ENCODE results near the gene CLHC1. TPM values are rescaled to one million over a fixed set of nuclear protein-coding genes. Genes with fewer than 3 reads are reported as not detected.
"Not testable (repeated sequence)": the region's sequence is repeated elsewhere in the genome, so short reads cannot be mapped to it uniquely, and the experiment has no call there.

The CLHC1 gene
- total and polyA plus RNA-seq, 10 of the 15 experiments (the other 5 are each of a cell fraction or from before 2014, with no cell fraction given) = 2.6 to 6.8 (median 4.7) TPM

DNA sequence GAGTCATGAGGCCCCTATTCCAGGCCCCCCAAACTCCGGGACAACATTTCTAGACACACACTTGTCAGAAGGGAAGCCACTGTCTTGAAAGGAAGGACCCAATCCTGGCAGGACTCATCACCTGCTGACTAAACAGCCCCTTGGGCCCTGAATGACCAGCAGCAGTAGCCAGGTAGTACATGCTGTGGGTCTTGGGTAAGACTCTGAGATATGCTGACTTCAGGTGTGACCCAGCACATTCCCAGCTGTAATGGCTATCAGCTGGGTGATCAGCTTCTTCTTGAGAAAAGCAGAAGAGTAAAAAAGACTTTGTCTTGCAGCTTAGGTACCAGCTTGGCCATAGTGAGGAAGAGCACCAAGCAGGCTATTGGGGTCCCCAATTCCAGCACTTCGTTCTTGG is 35.6 kb downstream of the CLHC1 start:
- ChIA-PET SMC1A (ENCODE audit: uncharacterized antibody, unreplicated experiment) (no interaction called here), CTCF (no interaction called here), RAD21 (ENCODE audit: unreplicated experiment) (no interaction called here), POLR2A (no interaction called here)
- Histone ChIP-seq H3K9me3 (replicated peaks; ENCODE audit: control insufficient read depth, insufficient read depth, low read length) (no peaks in the 10 kb centered on the region), H3K9ac (ENCODE audit: control insufficient read depth, insufficient read depth, low read length) (no peak overlapping the region), H3K4me3 (no peak overlapping the region), H4K20me1 (ENCODE audit: control insufficient read depth, insufficient read depth) (no peaks in the 10 kb centered on the region), H3K4me1 (ENCODE audit: control insufficient read depth, insufficient read depth, low read length) (no peaks in the 10 kb centered on the region), H2AFZ (ENCODE audit: control insufficient read depth, low read depth, low read length) (no peak overlapping the region), H3K36me3 (ENCODE audit: control insufficient read depth in 2 of 2, insufficient read depth in 2 of 2, low read length in 1 of 2) (no peaks in the 10 kb centered on the region), H3K27ac (ENCODE audit: control insufficient read depth, insufficient read depth) (no peak overlapping the region), H3K79me2 (ENCODE audit: control insufficient read depth, insufficient read depth, low read length) (no peaks in the 10 kb centered on the region), H3K4me2 (ENCODE audit: control insufficient read depth, insufficient read depth) (no peak overlapping the region), H3K27me3 (replicated peaks in 1 of 2; ENCODE audit: control insufficient read depth in 2 of 2, insufficient read depth in 2 of 2, low read length in 1 of 2) (no peaks in the 10 kb centered on the region)
- no peak for TF ChIP-seq SIN3A (IDR thresholded peaks at IDR 0.05; ENCODE audit: low read depth, low read length)
- no peak for TF ChIP-seq RELA (IDR thresholded peaks at IDR 0.05; ENCODE audit: borderline replicate concordance, partially characterized antibody)
- FAIRE-seq = no peak
- BruUV-seq (replicated peaks) = no TSS peak
- 91% methylated on average over 2 of the region's 2 CpGs for WGBS (ENCODE audit: insufficient coverage, insufficient replicate concordance, low lambda C conversion rate, missing lambda C conversion rate)
- no peak for ATAC-seq
- no peak for DNase-seq (ENCODE audit: low read depth, low spot score)
- intact Hi-C loops (cut with micrococcal nuclease; ENCODE audit: unreplicated experiment) = no loop called here
- in situ Hi-C loops (cut with MboI) = no loop called here

DNA sequence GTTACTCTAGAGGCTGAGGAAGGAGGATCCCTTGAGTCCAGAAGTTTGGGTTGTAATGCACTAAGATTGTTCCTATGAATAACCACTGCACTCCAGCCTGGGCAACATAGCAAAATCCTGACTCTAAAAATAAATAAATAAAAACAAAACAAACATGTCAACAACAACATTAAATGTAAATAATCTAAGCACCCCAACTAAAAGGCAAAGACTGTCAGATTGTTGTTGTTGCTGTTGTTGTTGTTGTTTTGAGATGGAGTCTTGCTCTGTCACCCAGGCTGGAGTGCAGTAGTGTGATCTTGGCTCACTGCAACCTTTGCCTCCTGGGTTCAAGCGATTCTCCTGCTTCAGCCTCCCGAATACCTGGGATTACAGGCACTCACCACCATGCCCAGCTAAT is 40.2 kb downstream of the CLHC1 start:
- BruUV-seq (replicated peaks); H3K9ac ChIP-seq (ENCODE audit: control insufficient read depth, insufficient read depth, low read length); H3K4me2 ChIP-seq (ENCODE audit: control insufficient read depth, insufficient read depth); H3K36me3 ChIP-seq (ENCODE audit: control insufficient read depth in 2 of 2, insufficient read depth in 2 of 2, low read length in 1 of 2); H4K20me1 ChIP-seq (ENCODE audit: control insufficient read depth, insufficient read depth); H2AFZ ChIP-seq (ENCODE audit: control insufficient read depth, low read depth, low read length); ATAC-seq; FAIRE-seq; SMC1A ChIA-PET (ENCODE audit: uncharacterized antibody, unreplicated experiment); H3K27me3 ChIP-seq (replicated peaks in 1 of 2; ENCODE audit: control insufficient read depth in 2 of 2, insufficient read depth in 2 of 2, low read length in 1 of 2); RAD21 ChIA-PET (ENCODE audit: unreplicated experiment); DNase-seq (ENCODE audit: low read depth, low spot score); H3K4me1 ChIP-seq (ENCODE audit: control insufficient read depth, insufficient read depth, low read length); in situ Hi-C loops (cut with MboI); H3K27ac ChIP-seq (ENCODE audit: control insufficient read depth, insufficient read depth); intact Hi-C loops (cut with micrococcal nuclease; ENCODE audit: unreplicated experiment); H3K4me3 ChIP-seq; H3K9me3 ChIP-seq (replicated peaks; ENCODE audit: control insufficient read depth, insufficient read depth, low read length); POLR2A ChIA-PET; H3K79me2 ChIP-seq (ENCODE audit: control insufficient read depth, insufficient read depth, low read length): not testable (repeated sequence)
- CTCF ChIA-PET = interaction anchor here (1.6 kb wide), 1 partner anchor 15 kb away, joined by 4 read pairs; no protein-coding TSS in a partner anchor
- 97% methylated on average over 2 of the region's 2 CpGs for WGBS (ENCODE audit: insufficient coverage, insufficient replicate concordance, low lambda C conversion rate, missing lambda C conversion rate)

DNA sequence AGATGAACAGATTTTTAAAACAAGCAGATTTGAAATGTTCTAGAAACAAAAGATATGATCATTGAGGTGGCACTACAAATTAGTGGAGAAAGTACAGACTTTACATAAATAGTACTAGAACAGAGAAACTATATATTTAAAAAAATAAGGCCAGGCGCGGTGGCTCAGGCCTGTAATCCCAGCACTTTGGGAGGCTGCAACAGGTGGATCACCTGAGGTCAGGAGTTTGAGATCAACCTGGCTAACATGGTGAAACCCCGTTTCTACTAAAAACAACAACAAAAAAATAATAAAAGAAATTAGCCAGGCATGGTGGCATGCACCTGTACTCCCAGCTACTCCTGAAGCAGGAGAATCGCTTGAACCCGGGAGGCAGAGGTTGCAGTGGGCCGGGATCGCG is 45.3 kb downstream of the CLHC1 start:
- POLR2A ChIA-PET; H4K20me1 ChIP-seq (ENCODE audit: control insufficient read depth, insufficient read depth); in situ Hi-C loops (cut with MboI); H2AFZ ChIP-seq (ENCODE audit: control insufficient read depth, low read depth, low read length); BruUV-seq (replicated peaks); H3K36me3 ChIP-seq (ENCODE audit: control insufficient read depth in 2 of 2, insufficient read depth in 2 of 2, low read length in 1 of 2); H3K27me3 ChIP-seq (replicated peaks in 1 of 2; ENCODE audit: control insufficient read depth in 2 of 2, insufficient read depth in 2 of 2, low read length in 1 of 2); H3K27ac ChIP-seq (ENCODE audit: control insufficient read depth, insufficient read depth); DNase-seq (ENCODE audit: low read depth, low spot score); H3K9me3 ChIP-seq (replicated peaks; ENCODE audit: control insufficient read depth, insufficient read depth, low read length); H3K4me1 ChIP-seq (ENCODE audit: control insufficient read depth, insufficient read depth, low read length); intact Hi-C loops (cut with micrococcal nuclease; ENCODE audit: unreplicated experiment); ATAC-seq; H3K9ac ChIP-seq (ENCODE audit: control insufficient read depth, insufficient read depth, low read length); H3K4me2 ChIP-seq (ENCODE audit: control insufficient read depth, insufficient read depth); H3K79me2 ChIP-seq (ENCODE audit: control insufficient read depth, insufficient read depth, low read length); H3K4me3 ChIP-seq; FAIRE-seq: not testable (repeated sequence)
- 97% methylated on average over 8 of the region's 8 CpGs for WGBS (ENCODE audit: insufficient coverage, insufficient replicate concordance, low lambda C conversion rate, missing lambda C conversion rate)
- ChIA-PET SMC1A (ENCODE audit: uncharacterized antibody, unreplicated experiment) (interaction anchor here (1.5 kb wide), 2 partner anchors 18 to 354 kb away, joined by 3 to 8 read pairs; no protein-coding TSS in a partner anchor), RAD21 (ENCODE audit: unreplicated experiment) (interaction anchor here (3.2 kb wide), 1 partner anchor 11 kb away, joined by 17 read pairs; no protein-coding TSS in a partner anchor), CTCF (interaction anchor here (1.4 to 2.2 kb wide), 4 partner anchors 9 to 287 kb away, joined by 3 to 5 read pairs (median 4); no protein-coding TSS in a partner anchor)
